GM12873 (cell line): ENCODE measurements around the gene KLRK1.

Experiments
- CTCF ChIP-seq: IDR thresholded peaks from 2 replicates; pipeline ENCODE4 v1.5.1; 2012; ENCODE audit warnings: low read depth, mild to moderate bottlenecking, moderate library complexity, low read length, control low read depth; ENCODE audit not compliant: insufficient read depth; ENCODE audit errors: missing control alignments

The KLRK1 gene

DNA sequence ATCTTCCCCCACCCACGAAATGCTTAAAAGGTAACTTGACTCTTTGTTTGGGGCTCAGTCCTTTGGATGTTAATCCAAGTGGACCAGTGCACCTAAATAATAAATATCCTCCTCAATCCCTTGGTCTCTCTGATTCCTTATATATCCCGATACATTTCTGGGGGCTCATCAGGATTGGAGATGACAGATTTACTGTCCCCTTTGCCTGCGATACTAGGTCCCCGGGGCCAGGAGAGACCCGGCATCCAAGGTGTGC, 26.3 kb downstream of the KLRK1 start:
- TF ChIP-seq CTCF, result no peak

GRCh38 chr12:10362828-10363657, 26.8 kb downstream of the KLRK1 start:
- no peak for TF ChIP-seq CTCF

GRCh38 chr12:10362325-10362724, 27.5 kb downstream of the KLRK1 start:
- TF ChIP-seq CTCF, result no peak

- no peak for TF ChIP-seq CTCF
These were observed 28.2 kb downstream of the KLRK1 start for GRCh38 chr12:10361622-10362021.

- no peak for TF ChIP-seq CTCF
These were observed 28.8 kb downstream of the KLRK1 start for GRCh38 chr12:10361084-10361483.

GRCh38 chr12:10358969-10359368, 30.9 kb downstream of the KLRK1 start:
- no peak for TF ChIP-seq CTCF

DNA sequence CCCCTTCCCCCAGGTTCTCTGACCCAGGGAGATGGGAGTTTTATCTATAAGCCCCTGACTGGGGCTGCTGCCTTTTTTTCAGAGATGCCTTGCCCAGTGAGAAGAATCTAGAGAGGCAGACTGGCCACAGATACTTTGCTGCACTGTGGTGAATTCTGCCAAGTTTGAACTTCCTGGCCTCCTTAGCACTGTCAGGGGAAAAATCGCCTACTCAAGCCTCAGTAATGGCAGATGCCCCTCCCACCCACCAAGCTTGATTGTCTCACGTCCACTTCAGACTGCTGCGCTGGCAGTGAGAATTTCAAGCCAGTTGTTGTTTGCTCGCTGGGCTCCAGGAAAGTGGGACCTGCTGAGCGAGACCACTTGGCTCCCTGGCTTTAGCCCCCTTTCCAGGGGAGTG, 31.7 kb downstream of the KLRK1 start:
- no peak for TF ChIP-seq CTCF

DNA sequence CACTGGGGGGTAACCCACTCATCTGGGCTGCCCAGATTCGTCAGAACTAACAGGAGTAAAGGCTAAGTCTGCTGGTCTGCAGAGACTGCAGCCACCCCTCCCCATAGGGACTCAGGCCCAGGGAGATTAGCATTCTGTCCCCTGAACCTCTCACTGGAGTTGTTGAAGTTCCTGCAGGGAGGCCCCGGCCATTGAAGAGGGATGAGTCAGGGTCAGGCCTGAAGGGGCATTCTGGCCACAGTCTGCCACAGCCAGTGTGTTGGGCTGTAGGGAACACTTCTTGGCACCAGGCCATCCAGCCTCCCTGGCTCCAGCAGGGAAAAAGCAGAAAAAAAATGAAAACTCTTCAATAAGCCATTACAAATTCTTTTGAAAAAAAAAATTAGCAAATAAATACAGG, 35.3 kb downstream of the KLRK1 start:
- no peak for TF ChIP-seq CTCF
